Measurements from ENCODE around the gene UQCC2.

- TF ChIP-seq CTCF (IDR thresholded peaks at IDR 0.05; ENCODE audit: low read depth, low read length, poor library complexity, severe bottlenecking) (no peak), EZH2phosphoT487 (IDR thresholded peaks at IDR 0.05; ENCODE audit: borderline replicate concordance, low read length) (no peak)
Measured at GRCh38 chr6:33729059-33729458, 17.6 kb upstream of the UQCC2 start.
